ENCODE data around the gene HBEGF. TPM values are rescaled to one million over a fixed set of nuclear protein-coding genes. Genes with fewer than 3 reads are reported as not detected.

The HBEGF gene
- total and polyA plus RNA-seq, 4 donors: 0.60 to 1.0 (median 0.78) TPM

DNA sequence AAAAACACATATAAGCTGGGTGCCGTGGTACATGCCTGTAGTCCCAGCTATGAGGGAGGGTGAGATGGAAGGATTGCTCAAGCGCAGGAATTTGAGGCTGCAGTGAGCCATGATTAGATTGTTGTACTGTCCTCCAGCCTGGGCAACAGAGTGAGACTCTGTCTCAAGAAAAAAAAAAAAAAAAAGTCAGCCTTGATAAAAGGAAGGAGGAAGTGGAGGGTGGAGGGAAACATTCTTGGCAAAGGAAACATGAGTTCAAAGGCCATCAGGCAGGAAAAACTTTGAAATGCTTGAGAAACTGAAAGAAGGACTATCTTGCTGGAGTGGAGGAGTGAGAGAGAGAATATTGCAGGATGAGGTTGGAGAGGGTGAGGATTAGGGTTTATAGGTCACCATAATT, 36.9 kb upstream of the HBEGF start:
- Histone ChIP-seq H3K9ac (ENCODE audit: low read depth in 1 of 2, low read length in 2 of 2) (no peak overlapping the region), H3K36me3 (ENCODE audit: control insufficient read depth in 4 of 4, insufficient read depth in 3 of 4, low read depth in 1 of 4, low read length in 3 of 4) (no peaks in the 10 kb centered on the region), H3K27ac (ENCODE audit: low read depth in 1 of 2, low read length in 2 of 2) (no peak overlapping the region), H3K4me3 (ENCODE audit: low read depth in 1 of 3, low read length in 3 of 3) (no peak overlapping the region), H3K27me3 (ENCODE audit: control insufficient read depth in 4 of 4, insufficient read depth in 4 of 4, low read length in 3 of 4) (no peaks in the 10 kb centered on the region), H3K4me1 (ENCODE audit: control insufficient read depth in 4 of 4, insufficient read depth in 4 of 4, low read length in 3 of 4) (peaks cover 0 to 2% (median 0%) of the 10 kb centered on the region in 4 donors), H3K9me3 (ENCODE audit: control insufficient read depth in 4 of 4, low read length in 3 of 4) (no peaks in the 10 kb centered on the region)
- DNase-seq (ENCODE audit: low spot score): no peak
- TF ChIP-seq, protein P1, sequence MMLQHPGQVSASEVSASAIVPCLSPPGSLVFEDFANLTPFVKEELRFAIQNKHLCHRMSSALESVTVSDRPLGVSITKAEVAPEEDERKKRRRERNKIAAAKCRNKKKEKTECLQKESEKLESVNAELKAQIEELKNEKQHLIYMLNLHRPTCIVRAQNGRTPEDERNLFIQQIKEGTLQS (IDR thresholded peaks at IDR 0.05): no peak
- TF ChIP-seq NR2F2 (IDR thresholded peaks at IDR 0.05) (peak; percentile 86), HNF4G (IDR thresholded peaks at IDR 0.05) (no peak), JUND (IDR thresholded peaks at IDR 0.05) (no peak)
- TF ChIP-seq, protein P2, sequence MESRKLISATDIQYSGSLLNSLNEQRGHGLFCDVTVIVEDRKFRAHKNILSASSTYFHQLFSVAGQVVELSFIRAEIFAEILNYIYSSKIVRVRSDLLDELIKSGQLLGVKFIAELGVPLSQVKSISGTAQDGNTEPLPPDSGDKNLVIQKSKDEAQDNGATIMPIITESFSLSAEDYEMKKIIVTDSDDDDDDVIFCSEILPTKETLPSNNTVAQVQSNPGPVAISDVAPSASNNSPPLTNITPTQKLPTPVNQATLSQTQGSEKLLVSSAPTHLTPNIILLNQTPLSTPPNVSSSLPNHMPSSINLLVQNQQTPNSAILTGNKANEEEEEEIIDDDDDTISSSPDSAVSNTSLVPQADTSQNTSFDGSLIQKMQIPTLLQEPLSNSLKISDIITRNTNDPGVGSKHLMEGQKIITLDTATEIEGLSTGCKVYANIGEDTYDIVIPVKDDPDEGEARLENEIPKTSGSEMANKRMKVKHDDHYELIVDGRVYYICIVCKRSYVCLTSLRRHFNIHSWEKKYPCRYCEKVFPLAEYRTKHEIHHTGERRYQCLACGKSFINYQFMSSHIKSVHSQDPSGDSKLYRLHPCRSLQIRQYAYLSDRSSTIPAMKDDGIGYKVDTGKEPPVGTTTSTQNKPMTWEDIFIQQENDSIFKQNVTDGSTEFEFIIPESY (IDR thresholded peaks at IDR 0.05): no peak
- WGBS: 75% methylated on average over 2 of the region's 2 CpGs

DNA sequence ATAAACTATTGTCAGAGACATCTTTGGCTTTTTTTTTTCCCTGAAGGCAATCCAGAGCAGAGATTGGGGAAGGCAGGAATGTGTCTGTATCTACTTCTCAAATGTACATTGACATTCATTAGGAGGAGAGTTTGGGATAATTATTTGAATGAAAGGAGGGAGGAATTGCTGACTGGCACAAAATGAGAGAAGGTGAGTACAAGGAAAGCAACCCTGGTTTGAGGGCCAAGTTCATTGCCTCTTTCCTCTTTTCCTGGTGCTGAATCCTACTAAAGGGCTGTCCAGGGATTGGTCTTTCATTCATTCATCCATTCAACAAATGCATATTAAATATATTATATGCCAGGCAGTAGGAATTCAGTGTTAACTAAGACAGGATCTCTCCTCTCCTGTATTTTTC, 36.5 kb upstream of the HBEGF start:
- Histone ChIP-seq H3K27ac (ENCODE audit: low read depth in 1 of 2, low read length in 2 of 2) (no peak overlapping the region), H3K4me3 (ENCODE audit: low read depth in 1 of 3, low read length in 3 of 3) (no peak overlapping the region), H3K9ac (ENCODE audit: low read depth in 1 of 2, low read length in 2 of 2) (no peak overlapping the region), H3K36me3 (ENCODE audit: control insufficient read depth in 4 of 4, insufficient read depth in 3 of 4, low read depth in 1 of 4, low read length in 3 of 4) (no peaks in the 10 kb centered on the region), H3K4me1 (ENCODE audit: control insufficient read depth in 4 of 4, insufficient read depth in 4 of 4, low read length in 3 of 4) (peaks cover 0 to 2% (median 0%) of the 10 kb centered on the region in 4 donors), H3K27me3 (ENCODE audit: control insufficient read depth in 4 of 4, insufficient read depth in 4 of 4, low read length in 3 of 4) (no peaks in the 10 kb centered on the region), H3K9me3 (ENCODE audit: control insufficient read depth in 4 of 4, low read length in 3 of 4) (no peaks in the 10 kb centered on the region)
- no peak for DNase-seq (ENCODE audit: low spot score)
- TF ChIP-seq YY1 (IDR thresholded peaks at IDR 0.05) (no peak), NR2F2 (IDR thresholded peaks at IDR 0.05) (no peak), GABPA (IDR thresholded peaks at IDR 0.05 in 1 of 2, conservative IDR thresholded peaks at IDR 0.05 in 1 of 2) (no peak), FOXA1 (IDR thresholded peaks at IDR 0.05) (no peak), HNF4A (conservative IDR thresholded peaks at IDR 0.05) (no peak), SP1 (IDR thresholded peaks at IDR 0.05) (no peak)
- TF ChIP-seq, protein P1 (IDR thresholded peaks at IDR 0.05): no peak
- TF ChIP-seq, protein P3, sequence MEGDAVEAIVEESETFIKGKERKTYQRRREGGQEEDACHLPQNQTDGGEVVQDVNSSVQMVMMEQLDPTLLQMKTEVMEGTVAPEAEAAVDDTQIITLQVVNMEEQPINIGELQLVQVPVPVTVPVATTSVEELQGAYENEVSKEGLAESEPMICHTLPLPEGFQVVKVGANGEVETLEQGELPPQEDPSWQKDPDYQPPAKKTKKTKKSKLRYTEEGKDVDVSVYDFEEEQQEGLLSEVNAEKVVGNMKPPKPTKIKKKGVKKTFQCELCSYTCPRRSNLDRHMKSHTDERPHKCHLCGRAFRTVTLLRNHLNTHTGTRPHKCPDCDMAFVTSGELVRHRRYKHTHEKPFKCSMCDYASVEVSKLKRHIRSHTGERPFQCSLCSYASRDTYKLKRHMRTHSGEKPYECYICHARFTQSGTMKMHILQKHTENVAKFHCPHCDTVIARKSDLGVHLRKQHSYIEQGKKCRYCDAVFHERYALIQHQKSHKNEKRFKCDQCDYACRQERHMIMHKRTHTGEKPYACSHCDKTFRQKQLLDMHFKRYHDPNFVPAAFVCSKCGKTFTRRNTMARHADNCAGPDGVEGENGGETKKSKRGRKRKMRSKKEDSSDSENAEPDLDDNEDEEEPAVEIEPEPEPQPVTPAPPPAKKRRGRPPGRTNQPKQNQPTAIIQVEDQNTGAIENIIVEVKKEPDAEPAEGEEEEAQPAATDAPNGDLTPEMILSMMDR (IDR thresholded peaks at IDR 0.05; ENCODE audit: low read depth, low read length, missing input control): no peak
- TF ChIP-seq, protein P4, sequence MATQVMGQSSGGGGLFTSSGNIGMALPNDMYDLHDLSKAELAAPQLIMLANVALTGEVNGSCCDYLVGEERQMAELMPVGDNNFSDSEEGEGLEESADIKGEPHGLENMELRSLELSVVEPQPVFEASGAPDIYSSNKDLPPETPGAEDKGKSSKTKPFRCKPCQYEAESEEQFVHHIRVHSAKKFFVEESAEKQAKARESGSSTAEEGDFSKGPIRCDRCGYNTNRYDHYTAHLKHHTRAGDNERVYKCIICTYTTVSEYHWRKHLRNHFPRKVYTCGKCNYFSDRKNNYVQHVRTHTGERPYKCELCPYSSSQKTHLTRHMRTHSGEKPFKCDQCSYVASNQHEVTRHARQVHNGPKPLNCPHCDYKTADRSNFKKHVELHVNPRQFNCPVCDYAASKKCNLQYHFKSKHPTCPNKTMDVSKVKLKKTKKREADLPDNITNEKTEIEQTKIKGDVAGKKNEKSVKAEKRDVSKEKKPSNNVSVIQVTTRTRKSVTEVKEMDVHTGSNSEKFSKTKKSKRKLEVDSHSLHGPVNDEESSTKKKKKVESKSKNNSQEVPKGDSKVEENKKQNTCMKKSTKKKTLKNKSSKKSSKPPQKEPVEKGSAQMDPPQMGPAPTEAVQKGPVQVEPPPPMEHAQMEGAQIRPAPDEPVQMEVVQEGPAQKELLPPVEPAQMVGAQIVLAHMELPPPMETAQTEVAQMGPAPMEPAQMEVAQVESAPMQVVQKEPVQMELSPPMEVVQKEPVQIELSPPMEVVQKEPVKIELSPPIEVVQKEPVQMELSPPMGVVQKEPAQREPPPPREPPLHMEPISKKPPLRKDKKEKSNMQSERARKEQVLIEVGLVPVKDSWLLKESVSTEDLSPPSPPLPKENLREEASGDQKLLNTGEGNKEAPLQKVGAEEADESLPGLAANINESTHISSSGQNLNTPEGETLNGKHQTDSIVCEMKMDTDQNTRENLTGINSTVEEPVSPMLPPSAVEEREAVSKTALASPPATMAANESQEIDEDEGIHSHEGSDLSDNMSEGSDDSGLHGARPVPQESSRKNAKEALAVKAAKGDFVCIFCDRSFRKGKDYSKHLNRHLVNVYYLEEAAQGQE (IDR thresholded peaks at IDR 0.05): no peak

All from liver (tissue), 9 donors.